HG02885 (cell line): ENCODE results near the gene DHRS3.

Experiments
- ATAC-seq: cut with Tn5 transposase; IDR thresholded peaks from one replicate; pipeline ENCODE4 v1.9.1; 2021; ENCODE audit warnings: mild to moderate bottlenecking; ENCODE audit not compliant: unreplicated experiment, poor library complexity

Gene DHRS3

GRCh38 chr1:12561121-12561520 lies 56.9 kb downstream of the DHRS3 start:
- ATAC-seq, result no peak

DNA sequence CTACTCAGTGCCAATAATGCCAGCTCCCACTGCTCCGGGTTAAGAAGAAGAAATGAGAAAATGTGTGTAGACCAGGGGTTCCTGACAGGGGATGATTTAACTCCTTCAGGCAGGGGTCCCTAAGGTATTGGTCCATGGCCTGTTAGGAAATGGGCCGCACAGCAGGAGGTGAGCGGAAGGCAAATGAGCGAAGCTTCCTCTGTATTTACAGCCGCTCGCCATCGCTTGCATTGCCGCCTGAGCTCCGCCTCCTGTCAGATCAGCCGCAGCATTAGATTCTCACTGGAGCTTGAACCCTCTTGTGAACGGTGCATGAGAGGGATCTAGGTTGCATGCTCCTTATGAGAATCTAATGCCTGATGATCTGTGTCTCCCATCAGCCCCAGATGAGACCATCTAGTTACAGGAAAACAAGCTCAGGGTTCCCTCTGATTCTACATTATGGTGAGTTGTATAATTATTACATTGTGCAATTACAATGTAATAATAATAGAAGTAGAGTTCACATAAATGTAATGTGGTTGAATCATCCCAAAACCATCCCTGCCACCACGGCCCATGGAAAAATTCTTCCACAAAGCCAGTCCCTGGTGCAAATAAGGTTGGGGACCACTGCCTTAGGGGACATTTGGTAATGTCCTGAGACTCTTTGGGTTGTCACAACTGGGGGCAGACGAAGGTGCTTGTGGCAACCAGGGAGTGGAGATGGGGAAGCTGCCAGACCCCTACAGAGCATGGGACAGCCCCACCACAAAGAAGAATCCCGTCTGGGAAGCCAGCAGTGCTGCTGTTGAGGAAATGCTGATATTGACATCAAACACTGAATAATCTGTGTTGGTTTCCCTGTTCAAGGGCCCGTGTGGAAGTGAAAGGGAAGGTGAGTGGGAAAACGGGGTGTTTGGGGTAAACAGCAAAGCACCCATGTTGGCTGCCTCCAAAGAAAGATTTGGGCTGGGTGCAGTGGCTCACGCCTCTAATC lies 60.8 kb downstream of the DHRS3 start:
- no peak for ATAC-seq

GRCh38 chr1:12556368-12556930 lies 61.6 kb downstream of the DHRS3 start:
- no peak for ATAC-seq

DNA sequence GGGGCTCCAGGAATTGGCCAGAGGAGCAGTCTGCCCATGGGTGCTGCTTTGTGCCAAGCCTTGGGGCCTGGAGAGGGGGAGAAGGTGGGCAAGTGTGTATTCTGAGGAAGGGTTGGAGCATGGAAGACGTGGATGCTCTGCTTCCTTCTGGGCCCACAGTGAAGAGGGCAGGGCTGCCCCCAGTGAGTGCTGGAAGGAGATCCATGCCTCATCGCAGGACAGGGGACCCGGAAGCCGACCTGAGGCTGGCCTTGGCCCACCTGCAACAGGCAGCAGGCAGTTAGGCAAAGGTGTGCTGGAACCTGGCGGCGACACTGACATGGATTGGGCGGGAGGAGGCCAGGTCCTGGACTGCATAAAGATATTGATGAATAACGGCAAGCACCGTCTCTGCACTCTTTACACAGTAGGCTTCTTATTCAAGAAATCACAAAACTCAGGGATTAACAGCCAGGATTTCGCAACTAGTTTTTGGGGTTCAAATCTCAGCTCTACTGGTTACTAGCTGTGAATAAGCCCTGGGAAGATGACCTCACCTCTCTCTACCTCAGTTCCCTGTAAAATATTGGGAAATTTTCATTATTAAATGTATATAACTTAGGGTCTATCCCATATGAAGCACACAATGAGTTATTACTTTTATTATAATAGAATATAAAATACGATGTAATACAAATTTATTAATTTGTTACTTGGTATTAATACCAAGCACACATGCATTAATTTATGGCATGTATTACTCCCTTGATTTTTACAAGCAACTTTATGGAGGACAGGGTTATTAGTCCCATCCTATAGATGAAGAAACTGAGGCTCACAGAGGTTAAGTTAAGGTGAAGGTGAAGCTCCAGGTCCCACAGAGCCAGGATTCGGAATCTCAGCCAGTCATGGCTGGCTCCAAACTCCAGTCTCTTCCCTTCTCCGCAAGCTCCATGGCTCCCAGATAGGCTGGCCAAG lies 62.3 kb downstream of the DHRS3 start:
- ATAC-seq, result no peak

DNA sequence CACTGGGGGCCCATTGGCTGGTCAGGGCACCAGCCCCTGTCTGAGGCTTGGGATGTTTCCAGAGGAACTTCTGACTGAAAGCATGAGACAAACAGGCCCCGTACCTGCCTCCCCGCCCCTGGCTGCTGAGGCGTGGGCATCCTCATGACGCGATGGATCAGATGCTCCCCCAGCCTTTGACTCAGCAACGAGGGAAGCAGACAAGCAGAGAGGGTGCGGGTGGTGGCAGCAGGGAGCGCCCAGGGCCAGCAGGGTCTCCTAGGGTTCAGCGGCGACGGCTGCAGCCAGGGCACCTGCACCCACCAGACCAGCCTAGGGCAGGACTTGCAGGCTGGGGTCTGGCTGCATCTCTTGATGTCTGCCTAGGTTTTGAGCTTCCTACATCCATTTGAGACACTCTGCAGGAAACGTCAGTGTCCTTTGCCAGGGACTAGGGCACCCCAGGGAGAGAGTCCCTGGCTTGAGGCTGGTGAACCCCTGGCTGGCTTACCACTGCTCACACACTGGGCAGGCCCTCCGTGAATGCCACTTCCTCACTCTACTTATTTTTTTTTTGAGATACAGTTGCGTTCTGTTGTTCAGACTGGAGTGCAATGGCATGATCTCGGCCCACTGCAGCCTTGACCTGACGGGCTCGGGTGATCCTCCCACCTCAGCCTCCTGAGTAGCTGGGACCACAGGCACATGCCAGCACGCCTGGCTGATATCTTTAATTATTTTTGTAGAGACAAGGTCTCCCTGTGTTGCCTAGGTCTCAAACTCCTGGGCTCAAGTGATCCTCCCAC lies 63.3 kb downstream of the DHRS3 start:
- no peak for ATAC-seq

DNA sequence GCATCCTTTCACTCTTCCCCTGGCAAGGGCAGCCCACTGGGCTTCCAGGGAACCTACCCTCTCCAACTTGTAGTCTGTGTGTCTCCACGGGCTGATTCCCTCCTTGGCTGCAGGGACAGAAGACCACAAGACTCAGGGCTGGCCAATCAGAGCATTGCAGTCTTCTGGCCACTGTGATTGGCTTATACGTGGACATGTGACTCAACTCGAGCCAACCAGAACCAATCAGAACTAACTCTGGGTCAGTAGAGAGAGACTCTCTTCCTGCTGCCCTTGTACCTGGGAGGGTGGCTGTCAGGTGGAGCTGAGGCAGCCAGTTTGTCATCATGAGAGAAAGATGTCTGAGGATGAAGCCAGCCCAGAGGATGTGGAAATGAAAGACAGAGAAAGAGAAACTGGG lies 64.0 kb downstream of the DHRS3 start:
- no peak for ATAC-seq

- no peak for ATAC-seq
These were observed 64.8 kb downstream of the DHRS3 start for GRCh38 chr1:12552951-12553921.

DNA sequence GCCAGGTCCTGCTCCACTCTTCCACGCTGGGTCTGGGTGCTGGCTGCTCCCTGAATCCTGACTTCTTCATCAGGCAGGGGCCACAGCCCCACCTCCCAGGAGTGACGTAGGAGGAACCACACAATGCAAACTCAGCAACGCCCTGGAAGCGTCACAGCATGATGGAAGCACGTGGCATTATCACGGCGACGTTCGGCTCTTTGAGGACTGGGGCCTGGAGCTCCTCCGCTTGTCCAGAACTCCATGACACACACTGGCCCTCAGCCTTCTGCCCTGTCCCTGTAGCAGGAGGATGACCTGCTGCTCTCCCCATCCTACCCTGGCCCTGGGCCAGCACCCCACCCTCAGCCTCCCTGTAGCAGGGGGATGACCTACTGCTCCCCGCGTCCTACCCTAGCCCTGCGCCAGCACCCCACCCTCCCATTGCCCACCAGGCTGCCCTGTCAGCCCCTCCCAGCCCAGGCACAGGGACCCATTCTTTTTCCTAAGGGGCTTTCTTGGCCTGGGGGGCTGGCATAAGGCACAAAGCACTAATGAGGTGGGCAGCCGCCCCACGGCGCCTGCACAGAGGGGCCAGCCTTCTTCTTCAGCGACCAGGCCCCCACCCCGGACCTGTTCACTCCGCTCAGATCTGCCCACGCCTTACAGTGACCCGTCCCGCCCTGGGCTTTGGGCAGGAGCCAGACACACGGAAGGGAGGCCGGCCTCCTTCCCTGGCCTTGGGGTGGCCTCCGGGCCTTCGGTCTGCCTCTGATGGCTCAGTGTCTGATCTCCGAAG lies 65.7 kb downstream of the DHRS3 start:
- ATAC-seq, result no peak

DNA sequence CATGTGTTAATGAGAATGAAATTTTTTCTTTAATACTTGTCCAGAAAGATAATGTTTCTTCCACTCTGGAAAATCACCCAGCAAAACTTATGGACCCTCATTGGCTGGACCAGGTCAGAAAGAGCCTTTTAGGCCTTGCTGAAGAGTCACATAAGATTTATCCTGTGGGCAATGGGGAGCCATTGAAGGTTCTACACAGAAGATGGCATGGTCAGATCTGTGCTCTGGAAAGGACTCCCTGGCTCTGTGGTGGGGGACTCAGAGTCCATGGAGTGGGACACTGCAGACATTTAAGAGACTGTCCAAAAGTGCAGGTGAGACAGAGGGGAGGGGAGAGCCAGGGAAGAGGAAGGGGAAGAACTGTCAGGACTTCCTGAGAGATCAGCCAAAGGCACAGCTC lies 66.4 kb downstream of the DHRS3 start:
- no peak for ATAC-seq

DNA sequence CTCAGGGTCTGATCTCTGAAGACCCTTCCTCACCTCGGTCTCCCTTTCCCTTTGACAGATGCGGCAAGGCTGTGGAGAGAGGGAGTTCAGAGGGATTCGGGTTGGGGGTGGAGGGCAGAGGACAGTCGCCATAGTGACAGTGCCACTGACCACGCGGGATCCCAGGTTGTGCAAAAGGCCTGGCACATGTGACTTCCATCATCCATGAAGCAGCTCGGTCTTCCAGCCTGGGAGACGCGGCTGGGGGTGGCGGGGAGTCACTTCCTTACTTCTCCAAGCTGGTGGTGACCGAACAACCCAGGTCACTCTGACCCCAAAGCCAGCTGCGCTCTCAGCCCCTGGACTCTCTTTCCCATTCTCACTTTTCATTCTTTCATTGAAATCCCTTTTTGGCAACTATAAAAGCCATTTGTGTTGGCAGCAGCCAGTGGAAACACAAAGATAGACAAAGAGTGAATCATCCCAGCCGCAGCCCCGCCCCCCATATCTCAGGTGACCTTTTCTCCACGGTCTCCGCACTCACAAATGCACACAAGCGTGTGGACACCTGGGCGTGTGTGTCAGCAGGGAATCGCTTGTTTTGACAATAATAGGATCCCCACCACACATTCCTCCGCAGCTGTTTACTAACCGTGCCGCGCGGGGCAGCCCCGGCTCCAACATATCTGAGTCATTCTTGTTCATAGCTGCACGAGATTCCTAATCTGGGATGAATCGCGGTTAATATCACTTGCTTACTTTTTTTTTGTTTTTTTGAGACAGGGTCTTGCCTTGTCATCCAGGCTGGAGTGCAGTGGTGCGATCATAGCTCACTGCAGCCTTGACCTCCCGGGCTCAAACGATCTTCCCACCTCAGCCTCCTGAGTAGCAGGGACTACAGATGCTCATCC lies 68.3 kb downstream of the DHRS3 start:
- no peak for ATAC-seq

DNA sequence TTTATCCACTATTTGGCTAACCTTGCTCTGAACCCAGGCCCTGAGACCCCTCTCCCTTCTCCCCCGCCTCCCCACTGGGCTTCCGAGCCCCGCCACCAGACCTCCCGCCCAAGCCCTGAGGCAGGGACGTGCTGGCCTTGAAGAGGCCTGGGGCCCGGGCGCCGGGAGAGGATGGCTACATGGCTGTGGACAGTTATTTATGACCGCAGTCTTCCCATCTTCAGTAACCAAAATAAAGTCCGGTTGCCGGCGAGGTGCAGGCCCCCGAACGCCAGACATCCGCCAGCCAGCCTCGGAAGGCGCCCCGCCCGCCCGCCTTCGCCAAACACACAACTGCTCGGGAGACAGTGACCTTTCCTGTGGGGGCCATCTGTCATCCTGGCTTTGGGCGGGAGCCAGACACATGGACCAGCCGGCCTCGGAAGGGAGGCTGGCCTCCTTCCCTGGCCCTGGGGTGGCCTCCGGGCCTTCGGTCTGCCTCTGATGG lies 69.0 kb downstream of the DHRS3 start:
- no peak for ATAC-seq

DNA sequence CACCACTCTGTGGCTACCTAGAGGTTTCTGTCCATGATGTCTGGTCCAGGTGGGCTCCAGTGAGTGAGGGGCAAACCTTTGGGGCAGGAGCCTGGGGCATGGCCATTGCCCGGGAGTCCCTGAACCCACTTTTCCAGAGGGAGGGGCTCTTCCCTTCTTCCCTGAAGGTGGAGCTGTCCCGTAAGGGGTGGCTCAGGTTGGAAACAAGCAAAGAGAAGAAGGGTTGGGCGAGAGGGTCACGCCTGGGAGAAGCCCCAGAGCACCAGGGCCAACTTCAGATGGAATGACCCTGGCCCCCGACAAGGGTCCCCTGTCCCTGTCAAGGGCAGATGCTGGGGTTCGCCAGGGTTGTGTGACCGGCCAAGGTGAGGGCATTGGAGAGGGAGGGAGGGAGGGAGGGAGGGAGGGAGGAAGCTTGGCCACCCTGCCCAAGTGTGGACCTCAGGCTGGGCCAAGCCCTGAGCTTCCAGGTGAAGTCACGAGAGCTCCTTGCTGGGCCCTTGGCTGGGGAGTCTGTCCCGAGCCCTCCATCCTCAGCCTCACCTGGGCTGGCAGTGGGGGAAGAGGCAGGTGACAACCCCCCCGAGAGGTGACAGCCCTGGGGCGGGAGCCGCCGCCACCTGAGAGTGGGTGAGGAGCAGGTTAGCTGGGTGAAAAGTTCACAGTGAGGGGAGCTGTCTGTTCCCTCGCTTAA lies 69.6 kb downstream of the DHRS3 start:
- no peak for ATAC-seq

DNA sequence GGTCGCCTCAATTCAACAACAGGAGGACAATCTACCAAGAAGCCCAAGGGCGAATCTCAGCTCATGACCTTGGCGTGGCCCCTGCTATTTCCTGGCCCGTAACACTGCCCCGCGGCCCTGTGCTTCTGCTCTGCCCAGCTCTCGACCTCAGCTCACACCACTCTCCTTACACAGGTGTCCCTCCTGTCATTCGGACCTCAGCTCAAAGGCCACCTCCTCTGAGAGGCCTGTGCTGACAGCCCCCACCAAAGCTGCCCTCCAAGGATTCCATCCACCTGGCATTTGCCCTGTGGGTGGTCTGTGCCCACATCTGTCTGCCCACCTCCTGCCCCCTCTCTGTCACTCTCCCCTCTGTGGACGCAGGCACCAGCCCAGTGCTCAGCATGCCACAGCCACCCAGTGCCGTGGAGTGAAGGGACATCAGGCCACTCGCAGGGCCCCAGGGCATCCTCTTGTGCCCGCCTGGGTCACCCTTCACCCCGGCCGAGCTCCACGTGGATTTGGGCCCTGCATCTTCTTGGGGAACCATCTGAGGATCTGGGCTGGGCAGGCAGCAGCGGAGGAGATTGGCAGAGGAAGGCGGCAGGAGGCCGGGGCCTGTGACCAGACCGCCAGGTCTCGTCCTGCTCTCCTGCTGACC lies 70.3 kb downstream of the DHRS3 start:
- no peak for ATAC-seq

DNA sequence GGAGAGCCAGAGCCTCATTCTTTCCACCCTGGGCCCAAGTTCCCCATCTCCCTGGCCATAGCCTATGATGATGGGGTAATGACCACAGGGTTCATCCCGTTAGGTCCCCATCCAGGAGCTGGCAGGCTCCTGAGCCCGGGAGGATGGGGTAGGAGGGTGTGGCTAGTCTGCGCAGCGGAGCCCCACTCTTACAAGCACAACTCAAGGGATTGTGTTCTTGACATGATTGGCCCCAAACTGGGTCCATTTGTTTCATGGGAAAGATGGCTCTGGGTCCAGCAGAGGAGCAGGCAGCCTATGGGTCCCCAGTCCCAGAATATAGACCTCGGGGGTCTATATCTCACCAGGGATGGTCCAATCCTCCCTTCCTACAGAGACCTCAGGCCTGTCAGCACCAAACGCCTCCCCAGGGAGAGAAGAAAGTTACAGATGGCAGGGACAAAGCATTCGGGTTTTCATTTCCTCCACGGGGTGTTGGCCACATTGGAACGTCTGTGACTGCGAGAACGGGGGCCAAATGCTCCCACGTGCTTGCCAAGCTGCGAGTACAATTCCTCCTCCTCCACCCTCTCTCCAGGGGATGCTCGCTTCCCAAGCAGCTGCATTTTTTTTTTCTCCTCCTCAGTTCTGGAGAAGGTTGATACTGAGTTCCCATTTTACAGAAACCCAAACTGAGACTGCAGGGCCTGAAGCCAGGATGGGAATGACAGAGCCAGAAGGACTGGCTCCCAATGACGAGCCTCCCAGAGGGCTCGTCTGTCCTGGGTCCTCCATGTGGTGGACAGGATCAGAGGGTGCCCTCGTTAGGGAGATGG lies 71.0 kb downstream of the DHRS3 start:
- ATAC-seq, result no peak

DNA sequence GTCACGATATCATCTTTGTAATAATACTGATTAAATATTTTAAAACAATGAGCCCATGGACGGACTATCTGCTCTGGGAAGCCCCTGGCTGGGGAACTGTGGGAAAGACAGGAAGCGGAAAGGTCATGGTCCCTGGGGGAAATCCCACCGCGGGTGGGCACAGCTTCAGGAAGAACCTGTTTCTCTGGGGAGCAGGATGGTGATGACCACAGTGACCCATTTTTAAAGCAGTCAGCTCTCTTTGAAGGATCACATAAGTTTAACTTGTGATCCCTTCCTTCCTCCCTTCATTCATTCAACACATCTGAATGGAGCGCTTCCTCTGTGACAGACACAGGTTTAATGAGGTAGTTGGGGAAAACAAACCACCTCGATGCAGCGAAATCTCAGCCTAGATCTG lies 73.0 kb downstream of the DHRS3 start:
- ATAC-seq, result no peak
